CD4-positive, alpha-beta T cell treated with Interleukin-15 for 4 hours (primary cell): ENCODE results near the gene PLBD1.

Experiments
- DNase-seq: peaks from one replicate; pipeline ENCODE4 v3.0.0-alpha.2; 2020; ENCODE audit warnings: low spot score

Gene PLBD1

DNA sequence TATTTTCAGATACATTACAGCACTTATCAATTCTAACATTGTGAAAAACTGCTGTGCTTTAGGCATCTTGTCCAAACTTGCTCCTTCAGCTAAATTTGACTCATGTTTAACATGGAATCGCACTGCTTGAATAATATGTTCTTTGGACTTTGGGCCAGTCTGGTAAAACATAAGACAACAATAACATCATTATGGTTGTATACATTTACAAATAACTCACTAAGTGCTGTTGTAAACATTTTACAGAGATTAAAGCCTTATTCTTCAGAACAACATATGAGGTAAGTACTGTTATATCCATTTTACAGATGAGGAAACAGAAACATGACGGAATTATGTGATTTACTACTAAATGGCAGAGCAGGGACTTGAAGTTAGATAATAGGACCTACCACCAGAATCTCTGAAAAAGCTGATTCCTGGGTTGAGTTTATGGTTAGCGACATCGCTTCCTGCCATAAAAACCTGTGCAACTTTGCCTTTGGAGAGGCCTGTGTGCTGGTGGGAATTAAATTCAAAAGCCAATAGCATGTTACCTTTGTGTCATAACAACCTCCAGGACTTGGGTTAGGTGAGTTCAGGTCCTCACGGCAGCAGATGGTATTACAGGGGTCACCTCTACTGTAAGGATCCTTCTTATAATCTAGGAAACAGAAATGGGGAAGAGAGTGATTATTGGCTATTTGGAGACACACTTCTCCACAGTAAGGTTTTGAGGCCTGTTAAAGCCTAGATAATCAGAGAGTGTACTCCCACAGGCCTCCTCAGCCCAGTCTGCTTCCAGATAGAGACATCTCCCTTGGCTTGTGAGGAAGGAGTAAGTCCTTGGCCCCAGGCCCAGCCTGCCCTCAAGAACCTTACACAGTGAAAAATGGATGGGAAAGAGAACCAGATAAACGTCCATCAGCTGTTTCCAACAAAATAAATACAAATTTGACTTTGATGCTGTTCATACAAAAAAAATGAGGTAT, 61.8 kb downstream of the PLBD1 start:
- DNase-seq = no peak

GRCh38 chr12:14495326-14495725, 72.4 kb downstream of the PLBD1 start:
- DNase-seq = no peak

- no peak for DNase-seq
Observed at GRCh38 chr12:14482886-14483285, 84.8 kb downstream of the PLBD1 start.

- no peak for DNase-seq
Observed at GRCh38 chr12:14482361-14482760, 85.3 kb downstream of the PLBD1 start.

DNA sequence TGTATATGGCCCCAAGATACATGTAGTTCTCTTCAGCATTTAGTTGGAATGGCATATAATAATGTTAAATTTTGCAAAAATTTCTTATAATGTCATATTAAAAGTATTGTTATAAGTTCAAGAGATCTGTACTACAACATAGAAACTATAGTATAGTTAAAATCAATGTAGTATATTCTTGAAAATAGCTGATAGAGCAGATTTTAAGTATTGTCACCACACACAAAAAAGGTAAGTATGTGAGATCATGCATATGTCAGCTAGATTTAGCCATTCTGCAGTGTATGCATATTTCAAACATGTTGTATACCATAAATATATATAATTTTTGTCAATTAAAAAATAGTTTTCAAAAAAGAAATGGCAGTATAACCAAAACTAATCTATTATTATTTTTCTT, 86.5 kb downstream of the PLBD1 start:
- DNase-seq = no peak

- DNase-seq = no peak
Observed at GRCh38 chr12:14479004-14479403, 88.7 kb downstream of the PLBD1 start.

DNA sequence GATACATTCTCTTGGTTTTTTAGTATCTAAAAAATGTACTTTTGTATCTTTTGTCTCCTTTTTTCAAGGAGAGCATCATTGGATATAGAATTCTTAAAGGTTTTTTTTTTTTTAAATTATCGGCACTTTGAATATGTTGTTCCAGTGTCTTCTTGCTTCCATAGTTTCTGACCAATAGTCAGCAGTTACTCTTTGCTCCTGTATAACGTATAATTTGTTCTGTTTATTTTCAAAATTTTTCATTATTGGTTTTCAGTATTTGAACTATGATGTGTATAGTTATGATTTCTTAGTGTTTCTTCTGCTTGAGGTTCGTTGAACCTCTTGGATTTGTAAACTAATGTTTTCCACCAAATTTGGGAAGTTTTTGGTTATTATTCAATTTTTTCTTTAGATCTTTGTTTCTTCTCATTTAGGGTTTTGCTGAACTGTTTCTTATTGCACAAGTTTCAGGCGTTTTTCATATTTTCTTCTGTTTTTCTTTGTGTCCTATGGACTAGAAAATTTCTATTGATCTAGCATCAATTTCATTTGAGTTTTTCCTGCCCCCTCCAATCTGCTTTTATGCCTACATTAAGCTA, 93.9 kb downstream of the PLBD1 start:
- DNase-seq = no peak

DNA sequence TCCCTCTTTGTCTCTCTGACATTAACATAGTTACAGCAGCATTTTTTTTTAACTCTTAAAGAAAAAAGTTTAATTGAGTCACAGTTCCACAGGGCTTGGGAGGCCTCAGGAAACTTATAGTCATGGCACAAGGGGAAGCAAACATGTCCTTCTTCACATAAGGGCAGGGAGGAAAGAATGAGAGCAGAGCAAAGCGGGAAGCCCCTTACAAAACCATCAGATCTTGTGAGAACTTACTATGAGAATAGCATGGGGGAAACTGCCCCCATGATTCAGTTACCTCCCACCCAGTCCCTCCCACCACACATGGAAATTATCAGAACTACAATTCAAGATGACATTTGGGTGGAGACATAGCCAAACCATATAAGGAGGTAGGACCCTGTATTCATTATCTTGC, 96.2 kb downstream of the PLBD1 start:
- DNase-seq = no peak

DNA sequence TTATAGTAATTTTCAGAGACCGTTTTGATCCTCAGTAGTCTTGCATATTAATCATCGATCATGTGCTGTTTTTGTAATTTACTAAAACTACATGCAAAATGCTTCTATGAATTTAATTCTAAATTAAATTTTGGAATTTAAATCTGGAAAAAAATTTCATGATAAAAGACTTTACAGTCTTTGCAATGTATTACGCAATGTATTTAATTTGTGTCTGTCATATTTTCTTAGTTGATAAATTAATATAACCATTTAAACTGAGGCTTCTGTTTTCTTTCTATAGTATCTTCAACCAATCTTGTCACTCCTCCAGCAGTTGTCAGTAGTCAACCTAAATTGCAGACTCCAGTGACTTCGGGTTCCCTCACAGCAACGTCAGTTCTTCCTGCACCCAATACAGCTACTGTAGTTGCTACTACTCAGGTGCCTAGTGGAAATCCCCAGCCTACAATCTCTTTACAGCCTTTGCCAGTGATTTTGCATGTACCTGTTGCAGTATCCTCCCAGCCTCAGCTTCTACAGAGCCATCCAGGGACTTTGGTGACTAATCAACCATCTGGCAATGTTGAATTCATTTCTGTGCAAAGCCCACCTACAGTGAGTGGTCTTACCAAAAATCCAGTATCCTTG, 107.4 kb downstream of the PLBD1 start:
- no peak for DNase-seq

DNA sequence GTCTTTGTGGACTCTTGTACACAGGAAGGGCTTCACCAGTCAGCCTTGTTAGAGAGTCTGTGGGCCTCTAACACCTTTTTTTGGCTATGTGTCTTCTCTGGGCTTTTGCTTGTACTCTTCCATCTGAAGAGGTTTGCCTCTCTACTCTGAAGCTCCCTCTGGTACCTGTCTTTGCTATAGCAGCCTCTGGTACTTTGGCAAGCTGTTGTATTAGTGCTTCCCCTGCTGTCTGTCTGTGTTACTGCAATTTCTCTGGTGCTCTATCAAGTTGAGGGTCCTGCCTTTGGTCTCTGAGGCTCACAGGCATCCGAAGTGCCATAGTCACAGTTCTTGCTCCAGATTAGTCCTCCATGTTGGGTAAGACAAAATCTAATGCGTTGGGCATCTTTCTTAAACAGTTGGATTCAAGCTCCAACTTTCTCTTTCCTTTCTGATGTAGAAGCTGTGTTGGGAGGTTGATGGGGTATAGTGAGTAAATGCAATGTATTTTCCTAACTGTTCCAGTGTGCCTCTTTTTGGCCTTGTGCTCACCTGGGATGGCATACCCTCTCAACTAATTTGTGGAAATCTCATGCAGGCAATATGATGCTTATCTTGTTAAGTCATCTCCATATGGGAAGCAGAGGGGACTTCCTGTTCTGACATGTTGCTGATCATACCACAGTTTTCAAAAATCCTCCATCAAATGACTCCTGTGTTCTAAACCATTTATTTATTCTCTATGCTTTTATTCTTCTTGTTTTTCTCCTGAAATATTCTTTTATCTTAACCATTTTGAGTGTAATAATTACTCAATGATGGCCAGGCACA, 113.4 kb downstream of the PLBD1 start:
- peak; percentile 40 for DNase-seq
